ENCODE measurements around the gene SPAG16. TPM values are rescaled to one million over a fixed set of nuclear protein-coding genes. Genes with fewer than 3 reads are reported as not detected.
"Not testable (repeated sequence)": the region's sequence is repeated elsewhere in the genome, so short reads cannot be mapped to it uniquely, and the experiment has no call there.

Gene SPAG16
- total RNA-seq, 1 donor from 2014 or later, result 14.4 TPM

DNA sequence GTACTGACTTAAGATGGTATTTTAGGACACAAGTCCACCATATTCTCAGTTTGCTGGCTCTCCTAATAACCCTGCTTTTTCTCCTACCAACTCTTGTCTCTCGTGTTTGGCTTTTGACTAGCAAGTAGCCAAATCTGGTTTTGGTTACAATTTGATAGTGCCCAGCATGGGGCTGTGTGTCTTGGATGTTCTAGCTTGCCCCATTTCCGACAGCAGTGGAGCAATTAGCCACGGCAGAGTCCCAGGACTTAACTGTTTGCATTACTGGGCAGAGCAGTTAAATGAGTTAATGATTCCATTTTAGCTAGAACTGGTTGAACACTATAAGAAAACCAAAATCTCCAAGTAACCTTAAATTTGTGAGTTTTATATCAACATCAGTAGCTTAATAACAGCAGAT is 18.6 kb upstream of the SPAG16 start:
- DNase-seq (ENCODE audit: low spot score), result no peak
- H3K27ac Mint-ChIP-seq (ENCODE audit: unreplicated experiment), result no peak overlapping the region
- TF ChIP-seq, protein P1, sequence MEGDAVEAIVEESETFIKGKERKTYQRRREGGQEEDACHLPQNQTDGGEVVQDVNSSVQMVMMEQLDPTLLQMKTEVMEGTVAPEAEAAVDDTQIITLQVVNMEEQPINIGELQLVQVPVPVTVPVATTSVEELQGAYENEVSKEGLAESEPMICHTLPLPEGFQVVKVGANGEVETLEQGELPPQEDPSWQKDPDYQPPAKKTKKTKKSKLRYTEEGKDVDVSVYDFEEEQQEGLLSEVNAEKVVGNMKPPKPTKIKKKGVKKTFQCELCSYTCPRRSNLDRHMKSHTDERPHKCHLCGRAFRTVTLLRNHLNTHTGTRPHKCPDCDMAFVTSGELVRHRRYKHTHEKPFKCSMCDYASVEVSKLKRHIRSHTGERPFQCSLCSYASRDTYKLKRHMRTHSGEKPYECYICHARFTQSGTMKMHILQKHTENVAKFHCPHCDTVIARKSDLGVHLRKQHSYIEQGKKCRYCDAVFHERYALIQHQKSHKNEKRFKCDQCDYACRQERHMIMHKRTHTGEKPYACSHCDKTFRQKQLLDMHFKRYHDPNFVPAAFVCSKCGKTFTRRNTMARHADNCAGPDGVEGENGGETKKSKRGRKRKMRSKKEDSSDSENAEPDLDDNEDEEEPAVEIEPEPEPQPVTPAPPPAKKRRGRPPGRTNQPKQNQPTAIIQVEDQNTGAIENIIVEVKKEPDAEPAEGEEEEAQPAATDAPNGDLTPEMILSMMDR (IDR thresholded peaks at IDR 0.05; ENCODE audit: unreplicated experiment), result no peak
- no peaks in the 10 kb centered on the region for H3K27me3 Mint-ChIP-seq (ENCODE audit: unreplicated experiment)
- H3K4me1 Mint-ChIP-seq (ENCODE audit: unreplicated experiment), result no peaks in the 10 kb centered on the region
- no peaks in the 10 kb centered on the region for H3K9me3 Mint-ChIP-seq (ENCODE audit: unreplicated experiment)
- H3K36me3 Mint-ChIP-seq (ENCODE audit: low read depth, unreplicated experiment), result no peaks in the 10 kb centered on the region
- H3K4me3 Mint-ChIP-seq (ENCODE audit: unreplicated experiment), result no peak overlapping the region

DNA sequence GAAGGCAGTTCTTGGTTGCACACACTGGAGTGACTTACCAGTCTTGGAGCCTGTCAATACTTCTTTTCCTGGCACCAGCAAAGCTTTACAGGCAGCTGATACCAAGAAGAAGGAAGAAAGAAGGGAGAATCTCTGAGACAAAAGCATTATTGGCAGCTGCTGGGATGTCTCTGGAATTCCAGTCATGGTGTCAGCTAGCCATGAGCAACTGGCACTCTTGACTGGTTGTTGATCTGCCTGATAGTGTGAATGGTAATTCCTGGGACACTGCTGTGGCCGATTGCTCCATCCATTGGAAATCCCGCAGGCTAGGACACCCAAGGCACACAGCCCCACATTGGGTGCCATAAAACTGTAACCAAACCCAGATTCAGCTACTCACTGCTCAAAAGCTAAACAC is 17.8 kb upstream of the SPAG16 start:
- H3K4me3 Mint-ChIP-seq (ENCODE audit: unreplicated experiment), result no peak overlapping the region

DNA sequence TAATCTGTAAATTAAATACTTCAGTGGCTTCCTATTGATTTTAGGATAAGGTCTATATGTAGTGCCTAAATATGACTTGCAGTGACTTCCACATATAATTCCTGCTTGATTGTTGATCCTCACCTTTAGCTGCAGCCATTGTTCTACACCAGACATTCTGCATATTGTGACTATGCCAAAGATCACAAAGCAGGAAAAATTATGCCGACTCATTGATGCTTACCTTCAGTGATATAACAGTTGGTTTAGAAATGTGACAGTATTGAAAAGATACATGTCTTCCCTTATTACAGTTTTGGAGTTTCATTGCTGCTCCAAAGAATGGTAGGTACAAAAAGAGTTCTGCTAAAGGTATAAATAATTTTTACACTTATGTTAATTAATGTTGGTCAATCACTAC is 12.3 kb upstream of the SPAG16 start:
- Mint-ChIP-seq H3K27me3 (ENCODE audit: unreplicated experiment) (no peaks in the 10 kb centered on the region), H3K27ac (ENCODE audit: unreplicated experiment) (no peak overlapping the region), H3K9me3 (ENCODE audit: unreplicated experiment) (no peaks in the 10 kb centered on the region), H3K4me1 (ENCODE audit: unreplicated experiment) (peaks cover 5% of the 10 kb centered on the region), H3K36me3 (ENCODE audit: low read depth, unreplicated experiment) (no peaks in the 10 kb centered on the region), H3K4me3 (ENCODE audit: unreplicated experiment) (no peak overlapping the region)
- TF ChIP-seq, protein P1 (IDR thresholded peaks at IDR 0.05; ENCODE audit: unreplicated experiment), result no peak
- DNase-seq (ENCODE audit: low spot score), result no peak

More for the DNA sequence above, 17.8 kb upstream of the SPAG16 start:
- TF ChIP-seq, protein P1 (IDR thresholded peaks at IDR 0.05; ENCODE audit: unreplicated experiment), result no peak
- H3K27ac Mint-ChIP-seq (ENCODE audit: unreplicated experiment), result no peak overlapping the region
- no peaks in the 10 kb centered on the region for H3K9me3 Mint-ChIP-seq (ENCODE audit: unreplicated experiment)
- H3K36me3 Mint-ChIP-seq (ENCODE audit: low read depth, unreplicated experiment), result no peaks in the 10 kb centered on the region
- H3K4me1 Mint-ChIP-seq (ENCODE audit: unreplicated experiment), result no peaks in the 10 kb centered on the region
- H3K27me3 Mint-ChIP-seq (ENCODE audit: unreplicated experiment), result no peaks in the 10 kb centered on the region
- no peak for DNase-seq (ENCODE audit: low spot score)

DNA sequence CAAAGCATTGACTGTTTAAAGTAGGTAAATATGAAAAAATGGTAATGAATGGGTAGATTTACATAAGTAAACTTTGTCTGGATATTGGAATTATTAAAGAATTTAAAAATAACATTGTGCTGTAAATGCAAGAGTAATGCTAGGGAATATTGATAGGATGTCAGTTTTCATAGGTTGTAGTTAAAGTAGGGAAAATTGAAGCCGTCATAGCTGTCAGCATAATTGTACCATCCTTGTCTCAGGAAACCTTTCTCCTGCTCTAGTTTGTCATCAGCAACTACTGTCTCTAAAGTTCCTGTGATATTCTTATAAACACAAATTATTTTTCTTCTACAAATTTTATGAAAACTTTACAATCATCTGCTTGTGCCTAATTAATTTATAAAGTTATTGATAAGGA is 10.1 kb upstream of the SPAG16 start:
- no peak for DNase-seq (ENCODE audit: low spot score)
- Mint-ChIP-seq H3K9me3 (ENCODE audit: unreplicated experiment) (no peaks in the 10 kb centered on the region), H3K4me3 (ENCODE audit: unreplicated experiment) (no peak overlapping the region), H3K36me3 (ENCODE audit: low read depth, unreplicated experiment) (peaks cover 5% of the 10 kb centered on the region), H3K4me1 (ENCODE audit: unreplicated experiment) (peaks cover 5% of the 10 kb centered on the region), H3K27me3 (ENCODE audit: unreplicated experiment) (no peaks in the 10 kb centered on the region), H3K27ac (ENCODE audit: unreplicated experiment) (no peak overlapping the region)
- TF ChIP-seq, protein P1 (IDR thresholded peaks at IDR 0.05; ENCODE audit: unreplicated experiment), result no peak

DNA sequence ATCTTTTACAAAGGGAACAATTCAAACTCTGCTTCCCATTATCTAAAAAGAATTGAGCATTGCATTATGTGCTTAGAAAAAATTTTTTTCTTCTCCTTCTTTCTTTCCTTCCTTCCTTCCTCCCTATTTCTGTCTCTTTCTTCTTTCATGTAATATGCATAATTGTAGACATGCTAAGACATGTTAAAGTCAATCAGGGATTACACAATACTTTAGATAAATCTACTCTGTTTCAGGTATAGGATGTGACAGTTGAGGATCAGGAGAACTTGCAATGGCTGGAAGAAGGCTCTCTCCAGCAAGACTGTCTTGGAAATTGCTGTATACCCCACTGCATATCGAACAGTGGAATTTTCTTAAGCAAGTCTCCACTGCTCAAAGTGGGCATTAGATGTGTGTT is 9.0 kb upstream of the SPAG16 start:
- H3K4me1 Mint-ChIP-seq (ENCODE audit: unreplicated experiment), result peaks cover 5% of the 10 kb centered on the region
- TF ChIP-seq, protein P1 (IDR thresholded peaks at IDR 0.05; ENCODE audit: unreplicated experiment), result no peak
- H3K9me3 Mint-ChIP-seq (ENCODE audit: unreplicated experiment), result no peaks in the 10 kb centered on the region
- no peak for DNase-seq (ENCODE audit: low spot score)
- no peak overlapping the region for H3K27ac Mint-ChIP-seq (ENCODE audit: unreplicated experiment)
- no peak overlapping the region for H3K4me3 Mint-ChIP-seq (ENCODE audit: unreplicated experiment)
- H3K36me3 Mint-ChIP-seq (ENCODE audit: low read depth, unreplicated experiment), result peaks cover 5% of the 10 kb centered on the region
- H3K27me3 Mint-ChIP-seq (ENCODE audit: unreplicated experiment), result no peaks in the 10 kb centered on the region

DNA sequence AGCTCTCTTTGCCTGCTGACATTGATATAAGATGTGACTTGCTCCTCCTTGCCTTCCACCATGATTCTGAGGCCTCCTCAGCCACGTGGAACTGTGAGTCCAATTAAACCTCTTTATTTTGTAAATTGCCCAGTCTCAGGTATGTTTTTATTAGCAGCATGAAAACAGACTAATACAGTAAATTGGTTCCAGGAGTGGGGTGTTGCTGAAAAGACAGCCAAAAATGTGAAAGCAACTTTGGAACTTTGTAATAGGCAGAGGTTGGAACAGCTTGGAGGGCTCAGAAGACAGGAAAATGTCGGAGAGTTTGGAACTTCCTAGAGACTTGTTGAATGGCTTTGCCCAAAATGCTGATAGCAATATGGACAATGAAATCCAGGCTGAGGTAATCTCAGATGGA is 7.1 kb upstream of the SPAG16 start:
- not testable (repeated sequence) for H3K36me3 Mint-ChIP-seq (ENCODE audit: low read depth, unreplicated experiment); H3K4me1 Mint-ChIP-seq (ENCODE audit: unreplicated experiment); H3K9me3 Mint-ChIP-seq (ENCODE audit: unreplicated experiment); H3K27ac Mint-ChIP-seq (ENCODE audit: unreplicated experiment); H3K27me3 Mint-ChIP-seq (ENCODE audit: unreplicated experiment); DNase-seq (ENCODE audit: low spot score); H3K4me3 Mint-ChIP-seq (ENCODE audit: unreplicated experiment)

Measured in endothelial cell (in vitro differentiated cells).